IPS-18c (cell line): ENCODE measurements around the gene EGR4.

ENCODE experiments used
- H3K4me3 ChIP-seq: 2 replicates; pipeline ENCODE4 v1.7.0; 2013; ENCODE audit warnings: low read depth, mild to moderate bottlenecking, low read length, moderate library complexity; ENCODE audit not compliant: insufficient read depth
- H3K9me3 ChIP-seq: one replicate; pipeline ENCODE4 v1.6.1; 2013; ENCODE audit warnings: mild to moderate bottlenecking, low read length, moderate library complexity; ENCODE audit not compliant: control insufficient read depth, insufficient read depth

Gene EGR4

DNA sequence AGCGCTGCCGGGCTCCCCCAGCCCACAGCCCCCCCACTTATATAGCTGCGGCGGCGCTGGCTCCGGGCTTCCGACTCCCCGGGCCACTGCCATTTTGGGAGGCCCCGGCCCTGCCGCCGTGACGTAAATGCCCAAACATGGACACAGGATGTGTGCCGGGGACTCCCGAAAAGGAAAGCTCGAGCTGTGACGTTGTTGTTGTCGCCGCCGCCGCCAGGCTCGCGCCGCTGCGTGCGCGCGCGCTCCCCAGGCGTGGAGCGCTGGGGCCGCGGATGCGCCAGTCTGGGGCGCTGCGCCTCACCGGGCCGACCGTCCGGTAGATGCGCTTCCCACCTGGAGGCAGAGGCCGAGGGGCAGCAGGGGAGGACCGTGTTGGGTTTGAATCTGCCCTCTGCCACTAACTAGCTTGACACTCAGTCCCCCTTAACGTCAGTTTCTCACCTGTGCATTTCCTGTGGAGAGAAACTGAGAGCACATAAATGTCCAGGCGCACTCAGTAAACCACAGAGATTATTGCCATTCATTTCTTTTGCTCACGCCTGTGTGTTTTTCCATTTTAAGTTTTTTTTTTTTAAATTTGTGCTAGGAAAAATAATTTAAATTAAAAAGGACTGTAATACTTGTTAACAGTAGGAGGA is at the start of gene EGR4:
Gene EGR4 (minus strand): TSS at position 15 of the 638 bp plus-strand sequence. CDS start 231 bp downstream, outside the sequence.
- H3K4me3 ChIP-seq, result peak within 1 kb of the TSS; percentile 63

DNA sequence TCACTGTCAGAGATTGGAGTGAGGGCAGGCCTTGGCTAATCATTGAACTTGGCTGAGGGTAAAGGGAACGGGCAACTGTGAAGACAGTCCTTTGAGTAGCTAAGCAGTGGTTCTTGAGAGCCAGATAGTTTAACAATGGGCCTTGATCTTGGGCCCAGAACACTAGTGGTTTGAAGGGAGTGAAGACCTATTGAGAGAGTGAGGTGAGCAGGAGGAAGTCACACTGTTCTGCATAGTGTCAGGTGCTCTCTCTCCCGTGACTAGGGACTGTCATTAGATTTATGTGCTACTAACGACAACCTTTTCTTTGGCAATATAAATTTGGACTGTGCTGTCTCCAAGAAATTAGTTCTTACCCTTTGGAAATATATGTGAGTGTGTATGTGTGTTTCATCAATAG is 47.7 kb upstream of the EGR4 start:
- Histone ChIP-seq H3K9me3 (no peaks in the 10 kb centered on the region), H3K4me3 (no peak overlapping the region)

More for the DNA sequence above, at the start of gene EGR4:
- H3K9me3 ChIP-seq, result no peaks in the 10 kb centered on the region

- H3K4me3 ChIP-seq, result no peak overlapping the region
- H3K9me3 ChIP-seq, result no peaks in the 10 kb centered on the region
Measured at GRCh38 chr2:73339201-73339600, 45.9 kb upstream of the EGR4 start.

- no peak overlapping the region for H3K4me3 ChIP-seq
- H3K9me3 ChIP-seq, result no peaks in the 10 kb centered on the region
Measured at GRCh38 chr2:73337828-73338227, 44.5 kb upstream of the EGR4 start.

DNA sequence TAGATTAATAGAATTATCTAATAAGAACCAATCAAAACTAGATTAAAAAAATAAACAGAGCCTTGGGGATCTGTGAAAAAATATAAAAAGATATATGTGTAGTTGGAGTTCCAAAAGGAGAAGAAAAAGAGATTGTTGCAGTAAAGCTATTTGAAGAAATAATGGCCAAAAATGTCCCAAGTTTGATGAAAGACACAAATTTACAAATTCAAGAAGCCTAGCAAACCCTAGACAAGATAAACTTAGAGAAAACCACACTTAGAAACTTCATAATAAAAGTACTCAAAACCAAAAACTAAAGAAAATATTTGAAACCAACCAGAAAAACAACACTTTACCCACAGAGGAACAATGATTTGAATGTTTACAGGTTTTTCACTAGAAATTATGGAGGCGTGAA is 41.3 kb upstream of the EGR4 start:
- H3K4me3 ChIP-seq, result no peak overlapping the region
- no peaks in the 10 kb centered on the region for H3K9me3 ChIP-seq

- Histone ChIP-seq H3K4me3 (no peak overlapping the region), H3K9me3 (no peaks in the 10 kb centered on the region)
Measured at GRCh38 chr2:73334045-73334444, 40.7 kb upstream of the EGR4 start.

DNA sequence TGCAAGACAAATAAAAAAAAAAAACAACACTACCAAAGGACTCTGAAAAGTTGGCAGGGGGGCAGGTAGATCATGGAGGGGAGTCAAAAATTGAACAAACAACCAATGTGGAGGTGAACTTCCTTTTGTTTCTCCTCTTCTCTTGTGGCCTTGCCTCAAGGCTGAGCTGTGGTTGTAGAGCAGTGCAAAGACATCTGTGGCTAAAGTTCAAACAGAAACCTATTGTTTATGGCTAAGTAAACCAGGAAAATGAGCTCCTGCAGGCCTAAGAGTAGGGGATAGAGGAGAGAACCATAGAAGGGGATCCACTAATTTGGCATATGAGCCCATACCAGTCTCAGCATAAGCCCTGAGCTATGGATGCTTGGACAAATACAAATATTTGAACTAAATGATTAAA is 40.2 kb upstream of the EGR4 start:
- Histone ChIP-seq H3K4me3 (no peak overlapping the region), H3K9me3 (no peaks in the 10 kb centered on the region)

DNA sequence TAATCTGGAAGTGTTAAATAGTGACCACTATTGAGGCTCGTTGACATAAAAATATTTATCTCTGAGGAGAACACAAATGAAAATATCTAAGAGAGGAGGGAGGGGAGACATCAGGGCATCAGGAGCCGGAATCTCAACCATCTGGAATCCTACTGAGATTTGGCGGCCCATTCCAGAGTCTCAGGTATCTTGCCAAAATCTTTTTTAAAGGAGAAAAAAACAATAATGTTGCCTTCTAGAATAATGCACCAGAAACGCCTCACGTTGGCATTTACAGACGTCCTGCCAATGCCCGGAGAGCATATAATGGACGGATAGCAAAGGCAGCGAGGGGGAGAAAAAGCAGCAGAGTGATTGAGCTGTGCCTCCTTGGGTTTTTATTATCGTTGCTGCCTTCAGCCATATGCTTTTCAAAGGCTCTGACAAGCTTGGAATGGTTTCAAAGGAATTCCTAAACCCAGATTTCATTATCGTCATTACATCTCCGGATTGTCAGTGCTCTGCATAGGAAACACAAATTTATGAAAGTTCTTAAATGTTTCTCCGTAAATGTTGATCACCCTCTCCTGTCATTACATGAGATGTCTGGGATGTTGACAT is 30.9 kb upstream of the EGR4 start:
- Histone ChIP-seq H3K9me3 (no peaks in the 10 kb centered on the region), H3K4me3 (no peak overlapping the region)

- no peak overlapping the region for H3K4me3 ChIP-seq
Measured at GRCh38 chr2:73323551-73323950, 30.2 kb upstream of the EGR4 start.

GRCh38 chr2:73314441-73314840 is 21.1 kb upstream of the EGR4 start:
- H3K9me3 ChIP-seq, result no peaks in the 10 kb centered on the region
- H3K4me3 ChIP-seq, result no peak overlapping the region

More at GRCh38 chr2:73323551-73323950, 30.2 kb upstream of the EGR4 start:
- H3K9me3 ChIP-seq, result no peaks in the 10 kb centered on the region

DNA sequence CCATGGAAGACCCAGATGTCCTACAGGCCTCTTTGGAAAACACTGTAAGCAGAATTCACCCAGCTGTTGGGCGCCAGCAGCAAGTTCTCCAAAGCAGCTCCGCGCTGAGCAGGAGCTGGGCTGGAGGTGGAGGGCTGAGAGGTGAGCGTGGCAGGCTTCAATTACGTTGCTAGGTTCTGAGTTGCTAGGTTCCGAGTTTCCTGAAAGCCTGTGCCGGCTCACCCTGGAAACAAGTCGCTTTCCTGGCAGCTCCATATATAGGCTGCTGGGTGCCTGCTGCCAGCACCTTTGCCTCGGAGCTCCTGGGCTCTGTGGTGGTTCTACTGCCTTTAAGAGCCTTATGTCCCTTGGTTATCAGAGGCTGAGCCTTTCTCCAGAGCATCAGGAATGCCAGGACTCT is 14.4 kb upstream of the EGR4 start:
- Histone ChIP-seq H3K9me3 (no peaks in the 10 kb centered on the region), H3K4me3 (no peak overlapping the region)

GRCh38 chr2:73301636-73302035 is 8.3 kb upstream of the EGR4 start:
- Histone ChIP-seq H3K4me3 (no peak overlapping the region), H3K9me3 (no peaks in the 10 kb centered on the region)

- Histone ChIP-seq H3K9me3 (no peaks in the 10 kb centered on the region), H3K4me3 (no peak overlapping the region)
Measured at GRCh38 chr2:73300926-73301325, 7.6 kb upstream of the EGR4 start.

- Histone ChIP-seq H3K9me3 (no peaks in the 10 kb centered on the region), H3K4me3 (no peak overlapping the region)
Measured at GRCh38 chr2:73297586-73297985, 4.2 kb upstream of the EGR4 start.

DNA sequence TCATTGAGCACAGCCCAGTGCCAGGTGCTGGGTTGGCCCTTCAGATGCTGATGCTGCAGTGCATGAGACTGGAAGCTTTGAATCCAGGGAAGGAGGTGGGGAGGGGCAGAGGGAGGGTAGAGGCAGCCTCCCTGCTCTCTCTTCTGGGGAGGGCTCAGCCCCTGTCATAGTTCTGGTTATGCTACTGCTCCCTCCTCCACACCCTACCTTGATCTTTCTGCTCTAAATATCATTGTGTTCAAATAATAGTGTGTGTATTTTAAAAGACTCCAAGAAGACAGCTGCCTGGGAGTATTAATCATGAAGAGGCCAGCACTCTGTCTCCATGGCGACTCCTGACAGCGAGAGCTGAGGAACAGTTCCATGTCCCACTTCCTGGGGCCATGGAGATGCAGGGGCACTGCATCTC is 3.8 kb upstream of the EGR4 start:
- Histone ChIP-seq H3K4me3 (no peak overlapping the region), H3K9me3 (no peaks in the 10 kb centered on the region)

DNA sequence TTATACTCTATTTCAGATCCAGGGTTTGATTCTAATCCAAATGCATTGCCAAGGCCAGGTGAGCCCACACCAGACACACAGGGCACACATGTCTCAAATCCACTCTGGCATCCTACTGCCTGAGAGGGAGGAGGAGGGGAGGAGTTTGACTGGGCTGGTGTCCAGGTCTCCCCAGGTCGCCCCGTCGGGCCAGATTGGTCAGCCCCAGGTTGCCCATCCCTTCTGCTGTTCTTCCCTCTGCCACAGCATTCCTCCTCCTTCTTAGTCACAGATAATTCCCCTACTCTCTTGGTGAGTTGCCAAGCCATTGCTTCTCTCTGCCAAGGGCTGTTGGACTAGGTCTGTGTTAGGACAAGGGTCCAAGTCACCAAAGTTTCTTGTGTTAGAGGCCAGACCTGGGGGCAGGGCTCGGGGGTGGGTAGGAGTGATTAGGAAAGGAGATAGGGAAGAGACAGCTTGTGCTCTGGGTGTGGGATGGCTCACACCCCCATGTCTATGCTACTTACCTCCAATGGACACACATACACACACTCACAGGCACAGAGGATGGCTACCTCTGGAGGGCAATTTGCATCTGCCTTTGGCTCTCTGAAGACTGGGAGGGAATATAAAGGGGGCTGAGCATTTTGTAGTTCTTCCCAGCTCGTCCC is 2.5 kb upstream of the EGR4 start:
- Histone ChIP-seq H3K4me3 (no peak overlapping the region), H3K9me3 (no peaks in the 10 kb centered on the region)

DNA sequence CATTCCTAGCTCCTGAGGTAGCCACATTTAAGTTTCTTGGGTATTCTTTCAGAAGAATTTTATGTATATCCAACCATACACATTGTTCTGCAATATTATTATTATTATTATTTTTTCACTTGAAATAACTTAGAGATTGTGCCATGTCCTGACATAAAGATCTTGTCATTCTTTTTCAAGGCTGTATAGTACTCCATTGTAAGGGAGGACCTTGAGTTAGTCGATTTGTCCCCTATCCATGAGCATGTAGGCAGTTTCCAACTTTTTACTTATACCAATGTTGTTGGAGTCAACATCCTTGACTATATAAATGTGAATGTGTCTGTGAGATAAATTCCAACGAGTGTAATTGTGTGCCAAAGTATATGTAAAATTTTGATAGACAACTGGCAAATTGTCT is 891 bp upstream of the EGR4 start:
- no peaks in the 10 kb centered on the region for H3K9me3 ChIP-seq
- H3K4me3 ChIP-seq, result no peak overlapping the region

- H3K4me3 ChIP-seq, result peak overlapping the region; percentile 63
- H3K9me3 ChIP-seq, result no peaks in the 10 kb centered on the region
Measured at GRCh38 chr2:73292906-73293533, 328 bp downstream of the EGR4 start.
